Measurements from ENCODE around the gene SLC27A2. TPM values are rescaled to one million over a fixed set of nuclear protein-coding genes. Genes with fewer than 3 reads are reported as not detected.

The SLC27A2 gene
- total and polyA plus RNA-seq, 4 donors, result 80.2 to 504 (median 216) TPM

DNA sequence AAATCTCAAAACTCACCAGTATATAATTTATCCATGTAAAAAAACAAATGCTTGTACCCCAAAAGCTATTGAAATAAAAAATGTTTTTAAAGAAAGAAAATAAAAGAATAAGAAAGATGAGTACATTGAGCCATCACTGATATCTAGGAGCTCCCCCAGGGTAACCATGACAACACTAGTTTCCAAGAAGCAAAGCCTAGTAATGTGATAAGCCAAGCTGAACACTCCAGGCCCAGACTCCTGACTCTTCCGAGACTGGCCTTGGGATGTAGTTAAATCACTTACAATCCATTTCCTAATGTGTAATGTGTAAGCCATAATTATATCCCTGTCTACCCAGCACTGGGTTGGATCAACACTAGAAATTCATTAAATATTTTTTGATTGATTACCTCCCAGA is 41.9 kb upstream of the SLC27A2 start:
- Histone ChIP-seq H3K27ac (ENCODE audit: low read depth in 1 of 2, low read length in 2 of 2) (no peak overlapping the region), H3K9me3 (ENCODE audit: control insufficient read depth in 4 of 4, low read length in 3 of 4) (no peaks in the 10 kb centered on the region), H3K4me3 (ENCODE audit: low read depth in 1 of 3, low read length in 3 of 3) (no peak overlapping the region), H3K4me1 (ENCODE audit: control insufficient read depth in 4 of 4, insufficient read depth in 4 of 4, low read length in 3 of 4) (no peaks in the 10 kb centered on the region), H3K27me3 (ENCODE audit: control insufficient read depth in 4 of 4, insufficient read depth in 4 of 4, low read length in 3 of 4) (no peaks in the 10 kb centered on the region), H3K36me3 (ENCODE audit: control insufficient read depth in 4 of 4, insufficient read depth in 3 of 4, low read depth in 1 of 4, low read length in 3 of 4) (no peaks in the 10 kb centered on the region), H3K9ac (ENCODE audit: low read depth in 1 of 2, low read length in 2 of 2) (no peak overlapping the region)
- TF ChIP-seq NR2F2 (IDR thresholded peaks at IDR 0.05) (no peak), HNF4A (conservative IDR thresholded peaks at IDR 0.05) (no peak), FOXA2 (IDR thresholded peaks at IDR 0.05) (no peak), CTCF (IDR thresholded peaks at IDR 0.05; ENCODE audit: low read depth, low read length, missing input control) (no peak), SP1 (IDR thresholded peaks at IDR 0.05) (no peak), RAD21 (IDR thresholded peaks at IDR 0.05) (no peak), JUND (IDR thresholded peaks at IDR 0.05) (no peak), ZBTB33 (IDR thresholded peaks at IDR 0.05) (no peak), MAX (IDR thresholded peaks at IDR 0.05) (no peak)
- 1% methylated on average over 1 of the region's 1 CpG for WGBS
- no peak for DNase-seq (ENCODE audit: low spot score)

DNA sequence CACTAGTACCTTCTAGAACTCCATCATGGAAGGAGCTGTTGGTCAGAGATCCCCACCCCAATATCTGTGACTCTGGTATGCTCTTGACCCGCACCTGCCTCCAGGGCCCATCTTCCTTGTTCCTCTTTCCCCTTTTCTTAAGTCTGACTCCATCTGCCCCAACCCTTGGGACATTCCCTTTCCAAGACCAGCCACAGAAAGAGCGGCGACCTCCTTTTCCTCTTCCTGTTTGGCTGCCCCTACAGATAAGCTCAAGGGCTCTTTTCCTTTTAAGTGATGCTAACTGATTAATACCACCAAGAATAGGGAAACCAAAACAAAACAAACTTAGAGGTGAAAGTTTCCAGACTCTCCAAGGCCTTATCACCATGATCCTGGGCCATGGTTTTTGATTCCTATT is 41.0 kb upstream of the SLC27A2 start:
- H3K36me3 ChIP-seq (ENCODE audit: control insufficient read depth in 4 of 4, insufficient read depth in 3 of 4, low read depth in 1 of 4, low read length in 3 of 4), result no peaks in the 10 kb centered on the region
- no peak overlapping the region for H3K4me3 ChIP-seq (ENCODE audit: low read depth in 1 of 3, low read length in 3 of 3)
- no peak for DNase-seq (ENCODE audit: low spot score)
- H3K27me3 ChIP-seq (ENCODE audit: control insufficient read depth in 4 of 4, insufficient read depth in 4 of 4, low read length in 3 of 4), result no peaks in the 10 kb centered on the region
- peaks cover 0 to 6% (median 3%) of the 10 kb centered on the region in 4 donors for H3K4me1 ChIP-seq (ENCODE audit: control insufficient read depth in 4 of 4, insufficient read depth in 4 of 4, low read length in 3 of 4)
- no peak overlapping the region for H3K27ac ChIP-seq (ENCODE audit: low read depth in 1 of 2, low read length in 2 of 2)
- no peak overlapping the region for H3K9ac ChIP-seq (ENCODE audit: low read depth in 1 of 2, low read length in 2 of 2)
- TF ChIP-seq NR2F2 (IDR thresholded peaks at IDR 0.05) (no peak), TAF1 (conservative IDR thresholded peaks at IDR 0.05) (no peak), GABPA (IDR thresholded peaks at IDR 0.05 in 1 of 2, conservative IDR thresholded peaks at IDR 0.05 in 1 of 2) (no peak), MAX (IDR thresholded peaks at IDR 0.05) (no peak), YY1 (IDR thresholded peaks at IDR 0.05) (no peak), ZBTB33 (IDR thresholded peaks at IDR 0.05) (no peak), HNF4G (IDR thresholded peaks at IDR 0.05) (no peak), JUND (IDR thresholded peaks at IDR 0.05) (no peak), HNF4A (conservative IDR thresholded peaks at IDR 0.05) (no peak), EGR1 (IDR thresholded peaks at IDR 0.05; ENCODE audit: low read depth in 2 of 2) (no peak), CTCF (IDR thresholded peaks at IDR 0.05; ENCODE audit: low read depth, low read length, missing input control) (no peak), FOXA1 (IDR thresholded peaks at IDR 0.05) (no peak), FOXA2 (IDR thresholded peaks at IDR 0.05) (no peak)
- TF ChIP-seq, protein P1, sequence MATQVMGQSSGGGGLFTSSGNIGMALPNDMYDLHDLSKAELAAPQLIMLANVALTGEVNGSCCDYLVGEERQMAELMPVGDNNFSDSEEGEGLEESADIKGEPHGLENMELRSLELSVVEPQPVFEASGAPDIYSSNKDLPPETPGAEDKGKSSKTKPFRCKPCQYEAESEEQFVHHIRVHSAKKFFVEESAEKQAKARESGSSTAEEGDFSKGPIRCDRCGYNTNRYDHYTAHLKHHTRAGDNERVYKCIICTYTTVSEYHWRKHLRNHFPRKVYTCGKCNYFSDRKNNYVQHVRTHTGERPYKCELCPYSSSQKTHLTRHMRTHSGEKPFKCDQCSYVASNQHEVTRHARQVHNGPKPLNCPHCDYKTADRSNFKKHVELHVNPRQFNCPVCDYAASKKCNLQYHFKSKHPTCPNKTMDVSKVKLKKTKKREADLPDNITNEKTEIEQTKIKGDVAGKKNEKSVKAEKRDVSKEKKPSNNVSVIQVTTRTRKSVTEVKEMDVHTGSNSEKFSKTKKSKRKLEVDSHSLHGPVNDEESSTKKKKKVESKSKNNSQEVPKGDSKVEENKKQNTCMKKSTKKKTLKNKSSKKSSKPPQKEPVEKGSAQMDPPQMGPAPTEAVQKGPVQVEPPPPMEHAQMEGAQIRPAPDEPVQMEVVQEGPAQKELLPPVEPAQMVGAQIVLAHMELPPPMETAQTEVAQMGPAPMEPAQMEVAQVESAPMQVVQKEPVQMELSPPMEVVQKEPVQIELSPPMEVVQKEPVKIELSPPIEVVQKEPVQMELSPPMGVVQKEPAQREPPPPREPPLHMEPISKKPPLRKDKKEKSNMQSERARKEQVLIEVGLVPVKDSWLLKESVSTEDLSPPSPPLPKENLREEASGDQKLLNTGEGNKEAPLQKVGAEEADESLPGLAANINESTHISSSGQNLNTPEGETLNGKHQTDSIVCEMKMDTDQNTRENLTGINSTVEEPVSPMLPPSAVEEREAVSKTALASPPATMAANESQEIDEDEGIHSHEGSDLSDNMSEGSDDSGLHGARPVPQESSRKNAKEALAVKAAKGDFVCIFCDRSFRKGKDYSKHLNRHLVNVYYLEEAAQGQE (IDR thresholded peaks at IDR 0.05), result no peak
- TF ChIP-seq, protein P2, sequence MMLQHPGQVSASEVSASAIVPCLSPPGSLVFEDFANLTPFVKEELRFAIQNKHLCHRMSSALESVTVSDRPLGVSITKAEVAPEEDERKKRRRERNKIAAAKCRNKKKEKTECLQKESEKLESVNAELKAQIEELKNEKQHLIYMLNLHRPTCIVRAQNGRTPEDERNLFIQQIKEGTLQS (IDR thresholded peaks at IDR 0.05), result no peak
- WGBS, result 87% methylated on average over 3 of the region's 3 CpGs
- H3K9me3 ChIP-seq (ENCODE audit: control insufficient read depth in 4 of 4, low read length in 3 of 4), result no peaks in the 10 kb centered on the region
